NOMO-1 treated with DMSO at 0.1 percent for 48 hours (cell line): ENCODE results near the gene CDR2.
"Not testable (repeated sequence)": the region's sequence is repeated elsewhere in the genome, so short reads cannot be mapped to it uniquely, and the experiment has no call there.

Experiments
- DNase-seq: peaks from one replicate; lab custom pipeline; 2025; ENCODE audit not compliant: unreplicated experiment; lab: John Stamatoyannopoulos, UW

CDR2 gene

DNA sequence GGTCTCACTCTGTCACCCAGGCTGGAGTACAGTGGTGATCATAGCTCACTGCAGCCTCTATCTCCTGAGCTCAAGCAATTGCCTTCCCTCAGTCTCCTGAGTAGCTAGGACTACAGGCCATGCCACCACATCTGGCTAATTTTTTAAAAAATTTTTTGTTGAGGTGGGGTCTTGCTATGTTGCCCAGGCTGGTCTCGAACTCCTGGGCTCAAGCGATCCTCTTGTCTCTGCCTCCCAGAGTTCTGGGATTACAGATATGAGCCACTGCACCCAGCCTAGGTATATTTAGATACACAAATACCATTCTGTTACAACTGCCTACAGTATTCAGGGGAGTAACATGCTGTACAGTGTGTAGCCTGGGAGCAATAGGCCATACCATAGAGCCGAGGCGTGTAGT, 62.9 kb downstream of the CDR2 start:
- no peak for DNase-seq

DNA sequence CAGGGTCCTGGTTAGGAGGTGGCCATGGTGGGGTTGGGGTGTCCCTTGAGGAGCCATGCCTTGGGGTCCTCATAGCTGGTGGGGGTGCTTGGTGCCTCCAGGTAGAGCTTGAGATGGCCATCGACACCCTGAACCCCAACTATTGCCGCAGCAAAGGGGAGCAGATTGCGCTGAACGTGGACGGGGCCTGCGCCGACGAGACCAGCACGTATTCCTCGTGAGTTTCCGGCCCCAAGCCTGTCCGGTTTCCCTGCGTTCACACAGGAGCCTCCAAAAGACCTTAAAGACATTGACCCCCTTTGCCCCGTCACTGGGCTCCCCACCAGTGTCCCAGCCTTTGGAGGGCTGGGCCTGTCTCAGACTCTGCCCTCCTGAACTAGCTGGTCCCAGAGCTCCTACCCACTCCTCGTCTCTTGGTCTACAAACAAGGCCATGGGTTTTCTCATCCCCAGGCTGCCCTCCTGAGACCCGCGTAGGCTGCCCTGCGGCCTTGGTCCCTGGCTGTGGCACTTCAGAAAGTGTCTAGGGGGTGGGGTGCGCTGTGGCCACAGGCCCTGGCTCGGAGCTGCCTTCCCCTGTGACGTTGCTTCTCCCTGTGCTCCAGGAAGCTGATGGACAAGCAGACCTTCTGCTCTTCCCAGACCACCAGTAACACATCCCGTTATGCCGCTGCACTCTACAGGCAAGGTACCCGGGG, 65.4 kb downstream of the CDR2 start:
- DNase-seq, result no peak

DNA sequence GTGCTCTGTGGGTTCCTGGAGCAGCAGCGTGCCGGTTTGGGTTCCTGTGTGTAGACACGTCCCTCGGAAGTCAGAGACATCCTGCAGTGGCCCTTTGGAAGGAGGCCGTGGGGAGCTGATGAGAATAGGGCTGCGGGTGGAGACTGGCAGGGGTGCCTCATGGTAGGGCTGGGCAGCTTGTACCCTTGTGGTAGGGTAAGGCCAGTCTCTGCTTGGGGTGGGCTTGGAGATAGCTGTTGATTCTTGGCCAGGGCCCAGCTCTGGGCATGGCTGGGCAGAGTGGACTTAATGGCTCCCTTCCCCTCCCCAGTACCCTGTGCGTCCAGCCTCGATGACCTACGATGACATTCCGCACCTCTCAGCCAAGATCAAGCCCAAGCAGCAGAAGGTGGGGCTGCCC, 66.6 kb downstream of the CDR2 start:
- DNase-seq, result no peak

DNA sequence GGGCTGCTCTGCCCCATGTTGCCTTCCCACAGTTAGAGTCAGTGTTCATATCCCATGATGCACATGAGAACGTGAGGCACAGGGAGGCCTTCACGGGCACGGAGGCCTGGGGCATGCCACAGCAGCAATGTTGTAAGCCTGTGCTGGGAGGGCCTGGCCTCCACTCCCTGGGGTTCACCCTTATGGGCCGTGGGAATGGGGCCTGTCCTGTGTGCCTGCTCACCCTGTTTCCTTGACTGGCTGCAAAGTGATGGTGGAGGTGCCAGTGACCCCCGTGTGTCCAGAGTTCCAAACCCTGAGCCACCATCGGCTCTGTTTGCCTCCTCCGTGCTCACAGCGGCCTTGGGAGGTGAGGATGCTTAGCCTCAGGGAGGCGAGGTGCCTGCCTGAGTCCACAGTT, 67.6 kb downstream of the CDR2 start:
- DNase-seq, result no peak

DNA sequence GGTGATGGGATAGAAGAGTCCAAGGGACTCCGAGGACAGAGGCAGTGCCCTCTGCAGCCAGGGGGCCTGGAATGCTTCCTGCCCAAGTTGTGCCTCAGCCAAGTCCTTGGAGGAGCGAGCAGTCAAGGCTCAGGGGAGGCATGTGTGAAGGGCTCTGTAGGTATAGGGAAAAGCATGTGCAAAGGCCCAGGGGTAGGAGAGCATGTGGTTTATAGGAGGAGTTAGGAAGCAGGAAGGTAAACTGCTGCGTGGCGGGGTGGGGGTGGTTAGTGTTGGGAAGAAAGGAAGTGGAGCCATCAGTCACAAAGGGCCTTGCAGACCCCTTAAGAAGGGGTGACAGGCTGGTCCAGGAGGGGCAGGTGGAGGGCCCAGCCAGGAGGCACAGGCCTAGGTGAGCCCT, 70.0 kb downstream of the CDR2 start:
- DNase-seq, result no peak

DNA sequence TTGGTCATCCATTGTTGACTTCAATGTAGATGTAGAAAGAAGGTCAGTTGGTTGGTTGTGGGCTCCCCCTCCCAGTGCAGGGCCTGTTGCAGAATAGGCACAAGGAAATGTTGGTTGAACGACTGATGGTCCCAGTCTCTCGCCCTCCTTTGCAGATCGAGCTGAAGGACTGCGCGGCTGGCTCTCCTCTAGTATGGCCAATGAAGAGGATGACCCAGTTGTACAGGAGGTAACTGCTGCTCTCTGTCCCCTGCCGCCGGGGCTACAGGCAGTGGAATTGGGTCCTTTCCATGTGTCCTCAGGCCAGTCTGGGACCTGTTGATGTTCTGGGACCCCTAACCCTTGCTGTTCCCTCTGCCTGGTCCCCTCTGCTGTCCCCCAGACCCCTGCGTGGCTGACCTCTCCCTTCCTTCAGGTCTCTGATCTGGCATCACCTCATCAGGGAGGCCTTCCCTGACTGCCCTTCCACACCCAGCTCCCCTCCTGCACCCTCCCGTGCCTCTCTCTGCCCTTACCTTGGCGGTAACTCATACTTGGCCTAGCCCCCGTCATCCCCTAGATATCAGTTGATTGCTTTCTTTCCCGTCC, 71.5 kb downstream of the CDR2 start:
- no peak for DNase-seq

DNA sequence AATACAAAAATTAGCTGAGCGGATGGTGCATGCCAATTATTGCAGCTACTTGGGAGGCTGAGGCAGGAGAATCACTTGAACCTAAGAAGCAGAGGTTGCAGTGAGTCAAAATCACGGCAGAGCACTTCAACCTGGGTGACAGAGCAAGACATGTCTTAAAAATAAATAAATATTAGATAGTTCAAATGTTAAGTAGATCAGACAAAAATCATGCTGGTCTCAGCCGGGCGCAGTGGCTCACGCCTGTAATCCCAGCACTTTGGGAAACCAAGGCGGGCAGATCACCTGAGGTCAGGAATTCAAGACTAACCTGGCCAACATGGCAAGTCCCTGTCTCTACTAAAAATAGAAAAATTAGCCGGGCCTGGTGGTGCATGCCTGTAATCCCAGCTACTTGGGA, 73.0 kb downstream of the CDR2 start:
- not testable (repeated sequence) for DNase-seq

DNA sequence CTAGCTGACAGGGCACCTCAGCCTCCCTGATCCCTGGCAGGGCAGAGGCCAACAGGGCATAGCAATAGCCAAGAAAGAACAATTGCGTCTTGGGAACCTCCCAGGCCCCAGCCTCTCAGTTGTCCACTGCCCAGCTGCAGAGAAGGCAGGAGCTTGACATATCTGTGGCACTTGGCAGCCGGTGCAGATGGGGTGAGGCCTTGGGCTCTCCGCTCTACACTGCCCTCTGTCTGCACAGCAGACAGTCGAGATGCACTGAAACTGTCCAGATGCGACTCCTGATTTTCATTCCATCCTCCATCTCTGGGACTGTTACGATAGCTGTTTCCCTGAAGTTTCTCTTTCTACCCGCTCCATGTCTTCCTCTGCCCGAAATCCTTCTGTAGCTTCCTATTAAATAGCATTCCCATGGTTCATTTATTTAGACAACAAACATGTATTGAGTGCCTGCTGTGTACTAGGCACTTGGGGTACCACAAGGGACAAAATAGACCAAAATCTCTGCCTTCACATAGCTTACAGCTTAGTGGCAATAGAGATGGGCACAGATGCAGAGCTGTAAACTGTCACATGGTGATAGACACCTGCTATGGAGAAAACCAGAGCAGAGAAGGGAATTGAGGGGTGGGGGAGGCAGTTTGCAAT, 73.9 kb downstream of the CDR2 start:
- peak; percentile 31 for DNase-seq

DNA sequence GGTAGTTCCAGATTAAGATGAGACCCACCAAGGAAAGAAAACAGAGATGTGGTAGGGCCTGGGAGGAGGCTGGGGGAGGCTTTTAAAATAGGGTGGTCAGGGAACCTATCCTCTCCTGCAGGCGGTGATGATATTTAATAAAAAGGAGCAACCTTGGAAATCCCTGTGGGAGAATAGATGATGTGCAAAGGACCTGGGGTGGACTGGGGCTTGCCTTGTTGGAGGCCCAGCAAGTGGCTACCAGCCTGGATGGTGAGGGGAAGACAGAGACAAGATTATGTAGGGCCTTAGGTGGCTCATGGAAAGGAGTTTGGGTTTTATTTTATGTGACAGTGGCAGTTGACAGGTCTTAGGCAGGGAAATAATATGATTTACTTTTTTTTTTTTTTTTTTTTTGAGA, 75.4 kb downstream of the CDR2 start:
- no peak for DNase-seq

DNA sequence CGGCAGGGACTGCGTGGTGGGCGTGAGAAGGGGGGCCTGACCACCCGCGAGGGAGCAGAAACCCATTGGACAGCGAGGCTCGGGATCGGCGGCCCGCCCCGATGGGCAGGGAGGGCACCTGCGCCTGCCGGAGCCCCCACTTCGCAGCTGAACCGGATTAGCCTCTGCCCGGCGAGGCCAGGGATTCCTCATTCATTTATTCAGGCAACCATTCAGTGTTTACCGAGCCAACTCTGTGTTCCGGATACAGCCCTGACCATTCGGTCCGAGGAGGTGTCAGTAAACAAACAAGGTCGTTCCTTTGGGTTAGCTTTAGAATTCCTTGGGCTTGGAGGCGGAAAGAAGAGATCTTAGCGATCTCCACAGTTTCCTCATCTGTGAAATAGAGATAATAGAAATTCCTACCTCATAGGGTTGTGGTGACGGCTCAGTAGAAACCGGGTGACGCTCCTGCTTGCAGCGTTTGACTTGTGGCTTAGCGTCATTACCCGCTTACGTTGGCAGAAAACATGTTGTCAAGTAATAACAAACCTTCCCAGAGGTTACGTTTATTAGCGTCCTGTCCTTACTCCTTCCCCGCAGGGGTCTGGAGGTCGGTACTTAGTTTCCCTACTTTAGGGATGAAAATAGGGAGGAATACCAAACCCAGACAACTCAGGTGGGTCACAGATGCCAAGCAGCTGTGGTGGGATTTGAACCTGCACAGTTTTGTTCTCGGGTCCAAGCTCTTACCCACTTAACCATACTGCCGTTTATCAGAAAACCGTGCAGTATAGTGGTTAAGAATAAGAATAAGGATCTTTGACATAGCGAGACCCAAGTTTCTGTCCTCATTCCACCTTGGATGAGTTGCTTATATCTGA, 76.3 kb downstream of the CDR2 start:
- peak; percentile 86 for DNase-seq

DNA sequence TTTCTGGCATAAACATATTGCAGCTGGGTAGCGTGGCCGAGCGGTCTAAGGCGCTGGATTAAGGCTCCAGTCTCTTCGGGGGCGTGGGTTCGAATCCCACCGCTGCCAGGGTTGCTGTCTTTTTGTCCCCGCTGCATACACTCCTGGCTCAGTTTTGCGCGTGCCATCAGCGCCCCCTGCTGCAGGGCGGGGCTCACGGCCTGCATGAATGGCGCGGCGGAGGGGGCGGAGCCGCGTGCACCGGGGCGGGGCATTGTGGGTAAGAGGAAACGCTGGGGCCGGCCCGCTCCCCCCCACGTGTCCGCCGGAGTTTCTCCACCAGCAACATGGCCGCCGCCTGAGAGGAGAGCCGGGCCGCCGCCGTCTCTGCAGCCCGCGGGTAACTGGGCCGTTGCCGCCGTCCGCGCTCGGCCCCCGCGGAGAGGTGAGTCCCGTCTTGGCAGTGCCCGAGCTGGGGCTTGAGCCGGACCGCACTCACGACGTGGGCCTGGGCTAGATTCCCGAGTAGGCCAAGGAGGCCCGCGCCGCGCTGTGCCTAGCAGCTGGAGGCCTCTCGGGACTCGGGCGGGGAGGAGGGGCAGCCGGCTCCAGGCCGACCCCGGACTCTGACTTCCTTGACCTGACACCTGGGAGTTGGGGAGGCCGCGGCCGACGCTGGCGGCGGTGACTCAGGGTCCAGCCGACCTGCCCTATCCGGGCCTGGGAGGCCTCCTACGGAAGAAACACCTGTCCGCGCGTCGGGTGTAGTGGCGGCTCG, 77.1 kb downstream of the CDR2 start, which contains the start of gene POLR3E:
TSS of gene POLR3E (plus strand) at position 296 of the 757 bp plus-strand sequence. CDS start 5,560 bp downstream, outside the sequence.
- DNase-seq, result peak; percentile 92

DNA sequence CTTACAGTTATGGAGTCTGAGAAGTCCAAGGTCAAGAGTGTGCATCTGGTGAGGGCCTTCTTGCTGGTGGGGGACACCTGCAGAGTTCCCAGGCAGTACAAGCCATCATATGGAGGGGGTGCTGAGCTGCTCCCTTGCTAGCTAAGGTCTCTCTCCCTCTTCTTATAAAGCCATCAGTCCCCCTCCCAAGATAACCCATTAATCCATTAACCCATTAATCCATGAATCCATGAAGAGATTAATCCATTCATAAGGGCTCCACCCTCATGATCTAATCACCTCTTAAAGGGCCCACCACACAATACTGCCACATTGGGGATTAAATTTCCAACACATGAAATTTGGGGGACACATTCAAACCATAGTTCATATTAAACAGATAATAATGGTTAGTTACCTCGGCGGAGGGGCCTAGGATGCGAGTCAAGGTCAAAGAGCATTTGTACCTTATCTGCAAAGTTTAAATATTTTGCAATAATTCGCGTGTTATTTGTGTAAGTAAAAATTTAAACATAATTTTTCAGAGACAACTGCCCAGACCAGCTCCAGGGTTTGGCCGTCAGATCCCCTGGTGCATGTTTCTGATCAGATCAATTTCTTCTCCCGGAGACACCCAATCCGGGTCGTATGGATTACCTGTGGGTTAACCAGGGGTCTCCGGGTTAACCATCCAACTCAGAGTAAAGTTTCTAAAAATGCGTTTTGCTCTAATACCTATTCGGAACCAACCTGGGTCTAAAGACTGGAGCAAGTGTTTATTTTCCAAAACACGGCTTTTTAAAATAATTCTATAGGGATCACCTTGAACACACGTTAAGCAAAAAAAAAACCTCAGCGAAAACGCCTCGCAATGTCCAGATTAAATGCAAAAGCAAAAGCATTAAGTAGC, 78.0 kb downstream of the CDR2 start:
- no peak for DNase-seq
